D721Med (cell line): ENCODE data around the gene POLR3GL.

Experiments
- DNase-seq: peaks from one replicate; pipeline ENCODE4 v3.0.0; 2011; ENCODE audit warnings: low spot score; ENCODE audit not compliant: insufficient read length
- FAIRE-seq: peaks from 2 replicates; lab custom pipeline; 2011; peaks lifted over from hg19 to GRCh38; lab: Jason Lieb, UNC
- CTCF ChIP-seq: IDR thresholded peaks from 2 replicates; pipeline ENCODE4 v1.5.1; 2012; ENCODE audit warnings: mild to moderate bottlenecking, control low read depth; ENCODE audit not compliant: insufficient read depth; ENCODE audit errors: missing control alignments

Gene POLR3GL

GRCh38 chr1:145961425-145962156, 2.9 kb upstream of the POLR3GL start:
- FAIRE-seq: no peak
- TF ChIP-seq CTCF: no peak

GRCh38 chr1:145962157-145963102, 2.1 kb upstream of the POLR3GL start:
- no peak for DNase-seq
- FAIRE-seq: no peak

More at GRCh38 chr1:145961425-145962156, 2.9 kb upstream of the POLR3GL start:
- DNase-seq: no peak

GRCh38 chr1:145963265-145964019, 1.0 kb upstream of the POLR3GL start:
- FAIRE-seq (no peak), DNase-seq (no peak)
- TF ChIP-seq CTCF: no peak

More at GRCh38 chr1:145962157-145963102, 2.1 kb upstream of the POLR3GL start:
- TF ChIP-seq CTCF: no peak

- DNase-seq: no peak
- no peak for TF ChIP-seq CTCF
- no peak for FAIRE-seq
Observed at GRCh38 chr1:145965119-145965744, 742 bp downstream of the POLR3GL start.

GRCh38 chr1:145967288-145967687, 2.8 kb downstream of the POLR3GL start:
- no peak for TF ChIP-seq CTCF
- FAIRE-seq (no peak), DNase-seq (no peak)

- DNase-seq: no peak
- no peak for FAIRE-seq
- TF ChIP-seq CTCF: no peak
Observed at GRCh38 chr1:145972580-145972979, 8.1 kb downstream of the POLR3GL start.
